Peyer's patch (tissue), 4 donors: ENCODE measurements around the gene RPS27.

Source experiments
- CTCF ChIP-seq, 6 experiments: fragments of 450-650 bp in 4 of 6; fragments of 200-600 bp in 2 of 6; sonication (generic) in 1 of 6; IDR thresholded peaks; one replicate each; pipeline ENCODE4 v1.5.1; 2017 to 2019; ENCODE audit warnings: antibody characterized with exemption in 6 of 6, mild to moderate bottlenecking in 3 of 6, moderate library complexity in 1 of 6
- POLR2A ChIP-seq, 2 donors: fragments of 450-650 bp; IDR thresholded peaks; one replicate each; pipeline ENCODE4 v1.5.1; 2017; ENCODE audit warnings: antibody characterized with exemption in 2 of 2, mild to moderate bottlenecking in 2 of 2, moderate library complexity in 2 of 2

- TF ChIP-seq CTCF (IDR thresholded peaks at IDR 0.05) (no peak), POLR2A (IDR thresholded peaks at IDR 0.05) (no peak)
Observed at GRCh38 chr1:153961421-153961820, 29.1 kb upstream of the RPS27 start.
